ENCODE results near the gene NEU3.

NEU3 gene

DNA sequence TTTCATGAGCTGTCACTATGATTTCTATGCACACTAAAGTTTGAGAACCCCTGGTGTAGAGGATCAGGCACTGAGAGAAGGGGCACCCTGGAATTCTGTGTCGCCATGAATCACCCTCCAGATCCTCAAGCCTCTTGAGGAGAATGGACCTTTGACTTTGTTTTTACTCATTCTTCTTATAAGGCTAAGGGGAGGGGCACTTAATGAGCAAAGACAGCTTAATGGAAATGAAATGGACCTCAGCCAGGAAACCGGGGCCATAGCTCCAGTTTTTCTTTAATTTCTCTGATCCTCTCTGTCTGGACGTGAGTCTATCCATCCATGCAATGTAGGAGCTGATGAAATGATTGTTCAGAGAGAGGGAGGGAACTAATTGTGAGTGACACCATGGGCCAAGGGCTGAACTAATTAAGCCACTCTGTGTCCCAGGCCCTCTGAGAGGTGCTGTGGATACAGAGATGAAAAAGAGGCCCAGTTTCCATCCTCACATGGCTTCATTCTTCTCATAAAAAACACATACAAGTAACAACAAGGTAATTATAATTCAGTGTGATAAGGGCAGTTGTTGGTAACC, 75.1 kb downstream of the NEU3 start:
- DNase-seq (ENCODE audit: low spot score): no peak

DNA sequence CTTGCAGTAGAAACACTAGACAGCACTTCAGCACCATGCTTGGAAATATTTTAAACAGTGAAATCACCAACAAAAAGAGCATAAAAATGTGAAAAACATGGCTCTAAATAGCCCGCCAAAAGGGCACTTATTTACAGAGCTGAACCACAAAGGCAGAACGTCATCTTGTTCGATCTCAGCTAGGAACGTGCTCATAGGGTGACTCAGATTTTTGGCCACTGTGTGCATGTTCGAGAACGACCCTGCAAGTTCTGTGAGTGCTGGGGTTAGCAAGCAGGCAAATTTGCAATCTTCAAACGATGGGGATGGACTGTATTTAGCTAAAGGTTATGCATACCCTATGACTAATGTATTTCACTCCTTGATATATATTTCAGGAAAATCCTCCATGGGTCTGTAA, 77.3 kb downstream of the NEU3 start:
- DNase-seq (ENCODE audit: low spot score): no peak

Data from HuH-7 (cell line).